T-helper 1 cell treated with Interleukin-12 subunit alpha and Interleukin-12 subunit beta and Interleukin-4 antibody, amounts not matched to agents 30 ng/mL and 1 ng/mL, for 36 hours (primary cell): ENCODE data around the gene TSPEAR. TPM values are rescaled to one million over a fixed set of nuclear protein-coding genes. Genes with fewer than 3 reads are reported as not detected.

Source experiments
- intact Hi-C: fragments of 100-400 bp; cut with micrococcal nuclease; formaldehyde crosslinking; loops from one replicate; pipeline ENCODE4 v1.15.1; 2024
- total RNA-seq: library from RNA; stranded (reverse); gene quantifications from 2 replicates; pipeline ENCODE4 v1.2.3, GENCODE V29; 2022

Gene TSPEAR
- total RNA-seq, 1 donor from 2014 or later, result not detected

- intact Hi-C loops, result no loop called here
Measured at GRCh38 chr21:44533121-44533890, 178.1 kb downstream of the TSPEAR start.

DNA sequence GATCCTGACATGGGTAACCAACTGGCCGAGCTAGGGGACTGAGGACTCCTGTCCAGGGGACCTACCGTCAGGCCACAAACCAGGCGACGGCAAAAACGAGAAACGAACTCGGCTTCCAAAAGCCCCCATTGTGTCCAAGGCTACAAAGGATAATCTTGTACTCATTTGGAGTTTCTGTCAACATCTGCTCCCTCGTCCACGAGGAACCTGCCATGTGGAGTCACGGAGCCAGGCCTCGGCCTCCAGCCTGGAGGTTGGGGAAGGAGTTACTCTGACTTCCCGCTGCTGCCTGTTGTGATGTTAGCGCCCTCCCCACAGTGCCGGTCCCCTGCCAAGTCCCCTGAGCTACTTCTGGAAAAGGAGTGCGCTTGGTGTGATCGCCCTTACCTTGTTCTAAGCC is 178.7 kb downstream of the TSPEAR start:
- intact Hi-C loops, result no loop called here

DNA sequence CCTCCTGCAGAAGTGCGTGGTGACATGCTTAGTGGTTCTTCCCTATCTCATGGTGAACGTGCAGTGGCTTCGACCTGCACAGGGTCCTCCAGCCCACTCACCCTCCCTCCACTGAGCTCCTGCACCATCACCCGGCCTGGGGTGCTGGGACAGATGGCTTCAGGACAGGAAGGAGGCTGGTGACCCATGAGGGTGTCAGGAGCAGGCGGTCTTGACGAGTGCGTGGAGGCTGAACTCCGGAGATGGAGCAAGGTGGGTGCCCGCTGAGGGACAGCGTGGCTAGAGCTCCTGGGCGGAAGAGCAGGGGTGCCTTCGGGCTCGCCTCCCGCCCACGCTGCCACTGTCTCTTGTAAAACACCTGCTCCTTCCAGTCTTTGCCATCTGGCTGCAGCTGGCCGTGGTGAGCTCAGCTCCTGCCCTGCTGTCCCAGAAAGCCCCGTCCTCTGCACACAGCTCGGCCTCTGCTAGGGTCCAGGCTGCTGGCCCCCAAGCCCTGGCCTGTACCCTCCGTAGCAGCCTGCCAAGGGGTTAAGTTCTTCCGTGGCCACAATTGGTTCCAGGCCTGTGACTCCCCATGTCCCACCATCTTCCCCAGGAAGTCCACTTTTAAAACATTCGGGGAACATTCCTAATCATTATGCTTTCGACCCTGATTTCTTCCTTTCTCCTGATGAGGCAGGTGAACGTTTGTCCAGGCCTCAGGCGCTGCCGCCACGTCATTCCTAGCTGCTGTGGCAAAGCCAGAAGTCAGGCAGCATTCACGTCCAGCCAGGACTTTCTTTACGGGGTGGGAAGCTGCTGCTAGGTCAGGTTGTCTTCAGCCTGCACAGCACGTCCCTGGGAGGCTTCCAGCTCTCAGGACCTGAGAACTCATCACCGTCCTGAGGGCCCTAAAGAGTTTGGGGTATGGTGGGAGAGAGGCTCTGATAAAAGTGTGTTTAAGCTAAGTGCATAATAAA is 179.5 kb downstream of the TSPEAR start:
- intact Hi-C loops, result no loop called here

GRCh38 chr21:44530903-44531605 is 180.3 kb downstream of the TSPEAR start:
- intact Hi-C loops, result no loop called here

- intact Hi-C loops, result no loop called here
Measured at GRCh38 chr21:44530221-44530902, 181.0 kb downstream of the TSPEAR start.

DNA sequence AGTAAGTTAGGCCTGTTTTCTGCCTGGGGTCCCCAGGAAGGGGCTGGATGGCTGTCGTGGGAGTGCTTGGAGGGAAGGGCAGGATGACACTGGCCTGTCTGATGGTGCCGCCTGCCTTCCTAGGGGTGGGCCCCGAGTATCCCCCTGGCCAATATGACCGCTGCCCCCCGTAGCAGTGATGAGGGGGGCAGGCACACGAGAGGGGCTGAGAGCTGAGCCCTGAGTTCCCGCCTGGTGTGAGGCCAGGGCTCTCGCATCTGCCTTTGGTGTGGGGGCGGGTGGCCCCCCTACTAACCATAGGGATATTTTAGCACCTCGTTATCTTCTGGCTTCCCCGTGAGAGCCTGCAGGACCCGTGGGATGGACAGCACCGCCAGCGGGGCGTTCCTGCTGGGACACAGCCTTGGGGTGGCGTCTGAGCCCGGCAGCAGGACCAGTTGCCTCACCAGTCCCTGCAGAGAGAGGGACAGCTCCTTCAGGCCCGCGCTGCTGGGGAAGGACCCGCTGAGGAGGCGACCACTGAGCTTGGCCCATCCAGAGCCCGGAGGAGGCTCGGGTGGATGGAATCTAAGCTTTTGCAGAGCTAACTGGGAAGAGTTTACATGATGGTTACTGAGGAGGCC is 181.8 kb downstream of the TSPEAR start:
- intact Hi-C loops, result no loop called here

DNA sequence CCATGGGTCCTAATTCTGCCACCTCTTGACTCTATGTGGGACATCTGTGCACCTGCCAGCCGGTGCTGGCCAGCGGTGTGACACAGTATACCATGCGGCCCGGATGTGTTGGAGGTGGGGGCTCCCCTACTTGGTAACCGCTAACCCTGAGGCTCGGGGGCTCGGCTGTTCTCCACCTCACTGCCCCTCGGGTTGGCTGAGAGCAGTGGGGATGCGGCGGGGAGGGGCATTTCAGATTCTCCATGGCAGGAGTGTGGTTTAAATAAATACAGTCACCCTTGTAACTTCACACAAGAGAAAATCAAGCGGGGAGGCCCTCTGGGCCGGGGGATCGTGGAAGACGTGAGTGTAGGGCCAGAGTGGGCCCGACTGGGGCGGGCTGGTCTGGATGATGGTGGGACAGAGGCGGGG is 182.4 kb downstream of the TSPEAR start:
- intact Hi-C loops, result no loop called here

- intact Hi-C loops, result no loop called here
Measured at GRCh38 chr21:44528634-44528995, 182.8 kb downstream of the TSPEAR start.

DNA sequence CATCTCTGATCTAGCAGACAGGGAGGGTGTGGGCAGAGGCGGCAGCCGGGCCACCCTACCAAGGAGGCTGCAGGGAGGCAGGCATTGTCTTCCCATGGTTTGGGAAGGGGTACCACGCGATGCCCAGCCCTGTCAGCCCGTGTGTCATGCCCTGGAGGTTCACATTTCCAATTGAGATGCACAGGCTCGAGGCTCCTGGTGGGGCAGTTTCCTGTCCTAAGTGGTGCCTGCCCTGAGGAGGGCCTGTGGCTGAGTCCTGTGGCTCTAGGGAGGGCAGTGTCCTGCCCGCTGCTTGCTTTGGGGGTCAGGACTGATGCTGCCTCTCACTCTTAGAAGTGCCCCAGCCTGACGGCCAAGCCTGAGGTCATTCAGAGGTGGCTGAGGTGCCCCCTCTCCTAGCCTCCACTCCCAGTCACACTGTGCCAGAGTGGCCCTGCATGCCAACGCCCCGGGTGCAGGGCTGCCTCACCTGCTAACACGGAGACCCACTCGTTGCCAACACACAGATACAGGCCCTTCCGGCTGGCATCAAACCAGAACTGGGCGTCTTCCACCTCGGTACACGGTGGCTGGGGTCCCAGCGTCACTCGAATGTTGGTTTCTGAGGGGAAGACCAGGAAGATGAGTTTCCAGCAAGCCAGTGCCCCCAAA is 183.3 kb downstream of the TSPEAR start:
- intact Hi-C loops, result no loop called here

- intact Hi-C loops, result no loop called here
Measured at GRCh38 chr21:44527156-44527982, 184.0 kb downstream of the TSPEAR start.

GRCh38 chr21:44526096-44526997 is 185.0 kb downstream of the TSPEAR start:
- intact Hi-C loops, result no loop called here

GRCh38 chr21:44525391-44526095 is 185.8 kb downstream of the TSPEAR start:
- intact Hi-C loops, result no loop called here

DNA sequence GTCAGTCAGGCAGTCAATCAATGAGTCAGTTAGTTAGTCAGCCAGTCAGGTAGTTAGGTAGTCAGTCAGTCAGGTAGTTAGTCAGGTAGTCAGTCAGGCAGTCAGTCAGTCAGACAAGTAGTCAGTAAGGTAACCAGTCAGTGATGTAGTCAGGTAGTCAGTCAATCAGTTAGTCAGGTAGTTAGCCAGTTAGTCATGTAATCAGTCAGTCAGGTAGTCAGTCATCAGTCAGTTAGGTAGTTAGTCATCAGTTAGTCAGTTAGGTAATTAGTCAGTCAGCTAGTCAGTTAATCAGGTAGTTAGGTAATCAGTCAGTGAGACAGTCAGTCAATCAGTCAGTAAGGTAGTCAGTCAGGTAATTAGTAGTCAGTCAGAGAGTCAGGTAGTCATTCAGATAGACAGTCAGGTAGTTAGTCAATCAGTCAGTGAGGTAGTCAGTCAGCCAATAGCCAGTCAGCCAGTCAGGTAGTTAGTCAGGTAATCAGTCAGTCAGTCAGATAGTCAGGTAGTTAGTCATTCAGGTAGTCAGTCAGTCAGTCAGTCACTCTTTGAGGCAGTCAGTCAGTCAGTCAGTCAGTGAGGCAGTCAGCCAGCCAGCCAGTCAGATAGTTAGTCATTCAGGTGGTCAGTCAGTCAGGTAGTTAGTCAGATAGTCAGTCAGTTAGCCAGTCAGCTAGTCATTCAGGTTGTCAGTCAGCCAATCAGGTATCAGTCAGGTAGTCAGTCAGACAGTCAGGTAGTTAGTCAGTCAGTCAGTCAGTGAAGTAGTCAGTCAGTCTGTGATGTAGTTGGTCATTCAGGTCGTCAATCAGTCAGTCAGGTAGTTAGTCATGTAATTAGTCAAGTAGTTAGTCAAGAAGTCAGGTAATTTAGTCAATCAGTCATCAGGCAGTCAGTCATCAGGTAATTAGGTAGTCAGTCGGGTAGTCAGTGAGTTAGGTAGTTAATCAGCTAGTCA is 186.7 kb downstream of the TSPEAR start:
- intact Hi-C loops, result no loop called here

GRCh38 chr21:44523567-44524413 is 187.6 kb downstream of the TSPEAR start:
- intact Hi-C loops, result no loop called here

DNA sequence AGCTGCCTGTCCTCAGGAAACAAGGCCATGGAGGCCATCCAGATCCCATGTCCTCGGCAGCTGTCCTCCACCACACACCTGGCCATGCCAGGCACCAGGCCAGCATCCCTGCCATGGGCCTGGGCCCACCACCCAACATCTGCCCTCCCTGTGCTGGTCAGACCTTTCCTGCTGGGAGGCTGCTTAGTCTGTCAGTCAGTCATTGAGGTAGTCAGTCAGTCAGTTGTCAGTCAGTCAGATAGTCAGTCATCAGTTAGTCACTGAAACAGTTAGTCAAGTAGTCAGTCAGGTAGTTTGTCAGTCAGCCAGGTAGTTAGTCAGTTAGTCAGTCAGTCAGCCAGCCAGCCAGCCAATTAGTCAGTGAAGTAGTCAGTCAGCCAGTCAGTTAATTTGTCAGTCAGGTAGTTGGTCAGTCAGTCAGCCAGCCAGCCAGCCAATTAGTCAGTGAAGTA is 188.6 kb downstream of the TSPEAR start:
- intact Hi-C loops, result no loop called here
